ENCODE measurements around the gene GPR162.

GPR162 gene

DNA sequence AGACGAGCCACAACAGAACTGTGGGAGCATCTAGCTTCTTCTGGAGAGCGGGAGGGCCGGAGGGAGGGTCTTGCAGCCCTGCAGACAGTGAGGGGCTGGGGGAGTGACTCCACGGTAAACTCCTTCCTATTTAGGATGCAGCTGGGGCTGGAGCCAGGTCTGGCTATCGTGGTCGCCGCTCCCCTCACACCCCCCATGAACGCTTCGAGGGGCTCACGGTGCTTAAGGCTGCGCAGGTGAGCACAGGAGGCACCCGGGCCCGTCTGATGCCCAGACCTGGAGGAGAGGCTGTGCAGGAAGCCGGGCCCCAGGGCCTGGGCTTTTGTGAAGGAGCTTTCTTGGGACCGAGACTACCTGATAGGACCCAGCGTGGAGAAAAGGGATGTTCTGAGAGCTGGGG, 15.2 kb downstream of the GPR162 start:
- DNase-seq (ENCODE audit: low read depth, low spot score): no peak

GRCh38 chr12:6837370-6838060, 15.9 kb downstream of the GPR162 start:
- no peak for DNase-seq (ENCODE audit: low read depth, low spot score)

- DNase-seq (ENCODE audit: low read depth, low spot score): no peak
Observed at GRCh38 chr12:6838854-6839253, 17.2 kb downstream of the GPR162 start.

DNA sequence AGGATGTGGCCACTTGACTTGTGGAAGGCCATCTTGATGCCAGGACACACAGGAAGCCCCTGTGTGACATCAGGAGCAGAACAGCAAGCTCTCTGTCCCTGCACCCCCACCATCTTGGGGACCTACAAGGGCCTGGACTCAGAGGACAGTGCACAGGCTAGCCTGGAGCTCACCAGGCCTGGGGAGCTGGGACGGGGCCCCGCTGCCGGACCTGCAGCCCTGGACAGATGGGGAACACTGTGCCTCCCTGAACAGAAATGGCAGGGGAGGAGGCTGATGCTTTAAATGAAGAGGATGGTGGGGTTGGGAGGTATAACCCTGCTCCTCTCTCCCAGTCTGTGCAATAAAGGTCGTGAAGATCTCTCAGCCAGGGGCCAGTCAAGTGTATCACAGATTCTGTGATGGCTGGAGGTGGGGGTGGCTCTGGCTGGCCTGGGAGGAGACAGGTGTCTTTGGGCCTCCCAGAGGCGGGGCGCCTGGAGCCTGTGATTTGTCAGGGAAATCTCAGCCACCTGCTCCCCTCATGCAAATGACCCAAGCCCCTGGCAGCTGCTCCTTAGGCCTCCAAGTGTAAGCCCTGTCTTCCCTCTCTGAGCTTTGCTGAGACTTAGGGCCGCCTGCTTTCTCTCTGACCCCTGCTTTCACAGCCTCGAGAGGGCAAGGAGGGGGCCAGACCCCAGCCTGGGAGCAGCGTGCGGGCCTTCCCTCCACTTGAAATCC, 18.0 kb downstream of the GPR162 start:
- no peak for DNase-seq (ENCODE audit: low read depth, low spot score)

DNA sequence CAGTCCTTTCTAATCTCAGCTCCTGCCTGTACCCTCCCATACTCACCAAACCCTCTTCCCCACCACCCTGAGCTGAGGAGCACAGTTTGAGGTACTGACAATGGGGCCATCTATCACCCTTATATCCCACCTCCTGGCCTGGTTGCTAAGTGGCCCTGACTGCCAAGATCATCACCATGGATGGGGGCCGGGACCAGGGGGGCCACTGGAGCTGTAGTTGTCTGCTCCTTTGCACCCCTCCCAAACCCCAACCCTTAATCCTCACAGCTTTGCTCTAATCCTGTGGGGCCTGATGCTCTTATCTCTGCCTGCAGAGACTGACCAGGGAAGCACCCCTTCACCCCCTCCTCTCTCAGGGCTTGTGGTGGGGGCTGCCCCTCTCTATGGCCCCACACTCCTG, 18.7 kb downstream of the GPR162 start:
- no peak for DNase-seq (ENCODE audit: low read depth, low spot score)

- DNase-seq (ENCODE audit: low read depth, low spot score): no peak
Observed at GRCh38 chr12:6840761-6841515, 19.3 kb downstream of the GPR162 start, which contains the start of gene GNB3. GNB3 (plus strand) TSS chr12:6840925; CDS start chr12:6841288, 363 bp downstream.

DNA sequence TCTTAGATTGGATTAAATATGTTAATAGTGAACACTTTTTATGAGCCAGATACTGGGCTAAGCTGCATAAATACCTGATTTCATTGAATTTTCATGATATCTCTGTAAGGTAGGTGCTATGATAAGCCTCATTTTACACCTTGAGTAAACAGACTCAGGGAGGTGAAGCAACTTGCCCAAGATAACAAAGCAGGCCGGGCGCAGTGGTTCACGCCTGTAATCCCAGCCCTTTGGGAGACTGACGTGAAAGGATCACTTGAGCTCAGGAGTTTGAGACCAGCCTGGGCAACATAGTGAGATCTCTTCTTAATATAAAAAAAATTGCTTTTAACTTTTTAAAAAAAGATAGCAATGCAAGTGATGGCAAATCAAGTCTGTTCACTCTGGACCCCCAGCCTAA, 20.5 kb downstream of the GPR162 start:
- no peak for DNase-seq (ENCODE audit: low read depth, low spot score)

GRCh38 chr12:6843118-6843902, 21.7 kb downstream of the GPR162 start:
- DNase-seq (ENCODE audit: low read depth, low spot score): no peak

- no peak for DNase-seq (ENCODE audit: low read depth, low spot score)
Observed at GRCh38 chr12:6845395-6845794, 23.8 kb downstream of the GPR162 start.

GRCh38 chr12:6846316-6846869, 24.8 kb downstream of the GPR162 start:
- no peak for DNase-seq (ENCODE audit: low read depth, low spot score)

- no peak for DNase-seq (ENCODE audit: low read depth, low spot score)
Observed at GRCh38 chr12:6847676-6848075, 26.1 kb downstream of the GPR162 start.

DNA sequence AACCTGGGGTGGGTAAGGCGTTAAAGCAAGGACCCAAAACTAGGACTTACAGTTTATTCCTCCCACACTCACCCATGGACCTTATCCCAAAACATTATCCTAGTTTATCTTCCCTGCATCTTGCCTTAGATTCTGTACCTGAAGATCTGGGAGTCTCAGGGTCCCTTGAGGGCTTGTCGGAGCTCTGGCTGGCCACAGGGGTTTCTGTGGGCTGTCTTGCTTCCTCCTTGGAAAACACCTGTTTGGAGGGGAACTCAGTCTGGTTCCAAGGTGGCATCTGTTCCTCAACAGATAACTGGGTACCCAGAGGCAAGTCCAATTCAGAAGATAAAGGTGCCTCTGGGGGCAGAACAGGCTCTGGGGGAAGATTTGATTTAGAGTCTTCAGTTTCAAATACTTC, 27.8 kb downstream of the GPR162 start:
- no peak for DNase-seq (ENCODE audit: low read depth, low spot score)

DNA sequence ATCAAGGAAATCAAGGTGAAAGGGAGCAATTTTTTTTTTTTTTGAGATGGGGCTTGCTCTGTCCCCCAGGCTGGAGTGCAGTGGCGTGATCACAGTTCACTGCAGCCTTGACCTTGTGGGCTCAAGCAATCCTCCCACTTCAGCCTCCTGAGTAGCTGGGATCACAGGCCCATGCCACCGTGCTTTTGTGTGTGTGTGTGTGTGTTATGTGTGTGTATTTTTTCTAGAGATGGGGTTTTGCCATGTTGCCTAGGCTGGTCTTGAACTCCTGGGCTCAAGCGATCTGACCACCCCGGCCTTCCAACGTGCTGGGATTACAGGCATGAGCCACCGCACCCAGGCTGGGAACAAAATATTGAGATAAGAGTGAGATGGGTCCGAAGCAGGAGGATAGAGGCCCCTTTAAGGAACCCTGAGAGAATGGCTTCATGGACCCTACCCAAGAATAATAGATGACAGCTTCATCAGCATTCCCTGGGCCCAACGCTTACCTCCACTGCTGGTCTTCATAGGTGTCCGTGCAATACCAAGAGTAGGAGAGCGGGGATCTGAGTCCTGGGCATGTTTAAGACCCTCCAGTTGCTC, 28.4 kb downstream of the GPR162 start:
- DNase-seq (ENCODE audit: low read depth, low spot score): no peak

DNA sequence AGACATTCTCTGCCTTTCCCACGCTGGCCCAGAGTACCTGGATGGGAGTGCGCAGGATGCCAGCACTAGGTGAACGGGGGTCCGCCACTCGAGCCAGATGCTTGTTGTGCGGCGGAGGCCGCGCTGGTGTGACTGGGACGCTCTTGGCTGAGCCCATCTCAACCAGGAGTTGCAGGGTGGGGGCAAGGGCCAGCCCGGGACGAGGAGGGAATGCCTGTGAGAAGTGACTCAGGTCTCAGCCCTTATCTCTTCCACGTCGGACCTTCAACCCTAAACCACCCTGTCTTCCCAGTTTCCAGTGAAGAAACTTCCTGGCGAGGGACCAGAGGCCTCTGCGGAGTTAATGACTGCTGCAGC, 29.2 kb downstream of the GPR162 start:
- DNase-seq (ENCODE audit: low read depth, low spot score): no peak

DNA sequence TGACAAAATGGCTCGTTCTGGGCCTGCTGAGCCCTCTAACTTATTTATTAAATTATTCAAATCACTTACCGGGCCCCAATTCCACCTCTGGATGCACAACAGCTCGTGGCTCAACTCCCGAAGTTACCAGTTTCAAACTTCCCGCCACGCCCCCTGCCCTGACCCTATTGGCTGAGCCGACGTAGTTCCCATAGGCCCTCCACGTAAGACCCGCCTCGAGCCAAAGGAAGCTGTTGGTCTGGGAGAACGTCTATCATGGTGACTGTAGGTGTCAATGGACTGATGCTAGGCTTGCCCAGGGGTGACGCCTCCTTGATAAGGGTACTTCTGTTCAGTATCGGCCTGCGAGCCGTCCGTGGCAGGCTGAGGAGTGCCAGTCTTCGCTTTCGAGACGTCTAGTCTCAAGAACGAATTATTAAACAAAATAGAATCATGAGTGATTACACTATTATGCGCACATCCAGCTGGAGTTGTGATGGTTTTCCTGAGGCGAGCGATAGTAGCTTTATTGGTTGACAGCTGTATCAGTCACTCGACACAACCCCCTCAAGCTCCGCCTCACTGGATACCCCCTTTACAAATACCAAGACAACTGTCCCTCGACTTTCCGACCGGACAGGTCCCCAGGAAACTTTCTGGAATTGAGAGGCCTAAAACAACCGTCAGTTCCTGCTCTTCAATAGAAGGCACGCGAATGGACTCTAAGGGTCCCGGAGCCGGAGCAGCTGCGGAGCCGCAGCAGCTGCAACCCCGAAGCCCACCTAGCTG, 29.7 kb downstream of the GPR162 start, which contains the start of gene CDCA3:
Gene CDCA3 (minus strand): TSS at position 134 of the 768 bp plus-strand sequence. CDS start 334 bp downstream, outside the sequence.
- DNase-seq (ENCODE audit: low read depth, low spot score): peak; percentile 95

GRCh38 chr12:6851921-6852650, 30.5 kb downstream of the GPR162 start, which contains the start of gene USP5:
USP5 (plus strand) TSS chr12:6852150; CDS start chr12:6852180, 30 bp downstream.
- DNase-seq (ENCODE audit: low read depth, low spot score): peak; percentile 99

DNA sequence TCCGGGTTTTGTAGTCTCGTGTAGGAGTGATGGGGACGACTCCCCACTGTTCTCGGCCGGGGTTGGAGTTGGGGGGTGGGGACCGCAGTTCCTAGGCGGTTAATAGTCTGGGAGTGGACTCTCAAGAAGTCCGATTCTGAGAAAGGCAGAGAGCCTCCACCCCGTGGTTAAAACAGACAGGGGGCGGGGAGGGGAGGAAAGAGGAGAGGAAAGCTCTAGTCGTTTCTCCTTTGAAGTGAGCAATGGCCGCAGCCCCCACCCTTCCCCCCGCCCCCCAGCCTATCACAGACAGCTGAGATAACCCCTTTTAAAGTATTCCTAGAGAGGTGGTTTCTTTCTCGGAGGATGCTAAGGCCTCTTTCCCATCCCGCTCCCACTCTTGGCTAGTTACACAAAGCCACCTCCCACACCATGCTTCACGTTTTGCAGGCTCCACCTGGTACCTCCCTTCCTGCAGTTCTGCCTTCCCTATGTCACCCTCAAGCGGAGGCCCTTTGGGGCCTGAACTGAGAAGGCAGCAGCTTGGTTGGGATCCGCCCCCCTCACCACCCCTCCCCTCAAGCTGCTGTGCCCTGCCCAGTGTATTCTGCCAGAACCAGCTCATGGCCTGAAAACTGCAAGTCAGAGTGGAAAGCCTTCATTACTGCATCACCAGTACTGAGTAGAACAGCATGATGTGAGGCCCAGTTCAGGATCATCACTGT, 31.2 kb downstream of the GPR162 start:
- no peak for DNase-seq (ENCODE audit: low read depth, low spot score)

DNA sequence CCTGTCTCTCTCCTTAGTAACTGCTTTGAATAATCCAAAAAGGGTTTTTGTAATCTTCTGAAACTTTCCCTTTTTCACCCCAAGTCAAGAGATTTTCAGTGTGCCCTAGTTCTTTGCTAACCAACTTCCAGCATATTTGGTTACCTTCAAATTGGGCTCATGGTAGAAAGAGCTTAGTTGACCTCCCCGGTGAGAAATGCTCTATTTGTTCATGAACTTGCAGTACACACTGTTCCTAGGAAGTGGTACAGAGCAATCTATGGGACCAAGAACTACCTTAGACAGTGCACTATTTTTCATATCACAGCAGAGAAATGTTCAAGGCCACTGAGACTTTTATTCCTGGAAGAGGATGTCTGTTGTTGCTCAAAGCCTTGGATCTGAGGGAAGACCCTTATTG, 32.0 kb downstream of the GPR162 start:
- no peak for DNase-seq (ENCODE audit: low read depth, low spot score)

DNA sequence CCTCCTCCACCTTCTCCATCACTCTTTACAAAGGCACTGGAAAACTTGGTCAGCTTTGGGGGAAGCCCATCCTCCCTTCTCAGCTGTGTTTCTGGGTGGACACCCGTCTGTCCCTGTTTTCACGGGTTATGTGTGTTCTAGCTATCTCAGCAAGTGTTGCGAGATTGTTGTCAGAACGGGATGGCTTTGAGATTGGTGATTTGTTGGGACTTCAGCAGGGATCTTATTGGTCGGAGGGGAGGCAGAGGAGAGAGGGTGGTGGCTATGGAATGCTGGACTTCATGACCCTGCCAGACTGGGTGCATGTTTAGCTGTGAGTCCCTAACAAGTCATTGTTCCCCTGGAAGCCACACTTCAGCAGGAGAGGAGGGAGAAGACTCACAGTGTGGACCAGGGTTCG, 32.4 kb downstream of the GPR162 start:
- DNase-seq (ENCODE audit: low read depth, low spot score): no peak
